K562 (cell line): ENCODE data around the gene HAPSTR1. TPM values are rescaled to one million over a fixed set of nuclear protein-coding genes. Genes with fewer than 3 reads are reported as not detected.

ENCODE experiments used
- ATAC-seq: fragments of 200-7000 bp; cut with Tn5 transposase; 3 replicates; pipeline ENCODE4 v1.9.1; 2020; ENCODE audit warnings: moderate library complexity
- BruUV-seq: library from RNA; stranded (reverse); fragments of 400-500 nt; replicated peaks from 2 replicates; lab custom pipeline; 2021; lab: Mats Ljungman, UMichigan
- CTCF ChIA-PET: fragments of 300-600 bp; formaldehyde crosslinking; extraction: SDS; loops from one replicate; lab custom pipeline; 2021; ENCODE audit warnings: low intra/inter-chr PET ratio; lab: Yijun Ruan, JAX
- POLR2A ChIA-PET: fragments of 300-600, 350-650 bp; sonication (Branson Sonifier 250); formaldehyde crosslinking; extraction: SDS; loops from one replicate; lab custom pipeline; 2021; ENCODE audit warnings: antibody characterized with exemption, inconsistent platforms; lab: Yijun Ruan, JAX
- DNase-seq, 4 experiments: peaks; one replicate each; pipeline versions ENCODE4 v3.0.0 to v3.0.0-alpha.2; 2011 to 2018; ENCODE audit warnings: low spot score in 3 of 4, mixed read lengths in 3 of 4; ENCODE audit errors: extremely low read depth in 1 of 4
- FAIRE-seq: peaks from 2 replicates; lab custom pipeline; 2011; peaks lifted over from hg19 to GRCh38; lab: Jason Lieb, UNC
- H2AFZ ChIP-seq: 2 replicates; pipeline ENCODE4 v1.6.0; 2011; ENCODE audit warnings: low read depth, low read length, control low read depth, inconsistent platforms
- H3K27ac ChIP-seq: fragments of 200-600 bp; 3 replicates; pipeline ENCODE4 v1.8.0; 2011; ENCODE audit warnings: low read depth, mild to moderate bottlenecking, control low read depth, inconsistent platforms, low read length, moderate library complexity, mixed read lengths; ENCODE audit errors: extremely low read depth
- H3K27me3 ChIP-seq, 2 experiments: fragments of 300-600 bp in 1 of 2; 2 replicates in 1 of 2; 3 replicates in 1 of 2; pipeline versions ENCODE4 v1.6.0 to v1.8.0; 2011; ENCODE audit warnings: inconsistent platforms in 2 of 2, low read length in 2 of 2, mild to moderate bottlenecking in 1 of 2, mixed read lengths in 1 of 2, moderate library complexity in 1 of 2; ENCODE audit not compliant: control insufficient read depth in 2 of 2, insufficient read depth in 2 of 2
- H3K36me3 ChIP-seq: fragments of 300-600 bp; 3 replicates; pipeline ENCODE4 v1.8.0; 2011; ENCODE audit warnings: mild to moderate bottlenecking, low read length, inconsistent platforms; ENCODE audit not compliant: control insufficient read depth, insufficient read depth
- H3K4me1 ChIP-seq, 2 experiments: fragments of 200-600 bp in 1 of 2; replicated peaks in 1 of 2; 2 replicates in 1 of 2; 3 replicates in 1 of 2; pipeline versions ENCODE4 v1.5.1 to v1.8.0; 2011; ENCODE audit warnings: inconsistent platforms in 2 of 2, low read length in 2 of 2, mild to moderate bottlenecking in 1 of 2, mixed read lengths in 1 of 2, moderate library complexity in 1 of 2; ENCODE audit not compliant: control insufficient read depth in 2 of 2, insufficient read depth in 2 of 2
- H3K4me2 ChIP-seq: 2 replicates; pipeline ENCODE4 v1.6.1; 2011; ENCODE audit warnings: low read length, control low read depth, inconsistent platforms, mixed read lengths; ENCODE audit not compliant: insufficient read depth
- H3K4me3 ChIP-seq: fragments of 200-600 bp; sonication (generic), shearing (Covaris generic); 2 replicates; pipeline ENCODE4 v1.5.1; 2016; ENCODE audit warnings: control low read depth, inconsistent platforms
- H3K79me2 ChIP-seq: fragments of 200-600 bp; 3 replicates; pipeline ENCODE4 v1.8.0; 2011; ENCODE audit warnings: low read length, inconsistent platforms; ENCODE audit not compliant: control insufficient read depth, insufficient read depth
- H3K9ac ChIP-seq, 2 experiments: 2 replicates each; pipeline versions ENCODE4 v1.6.0 to v1.6.1; 2011; ENCODE audit warnings: low read depth in 2 of 2, low read length in 2 of 2, control low read depth in 1 of 2, inconsistent platforms in 1 of 2, mild to moderate bottlenecking in 1 of 2, mixed read lengths in 1 of 2; ENCODE audit not compliant: insufficient read depth in 1 of 2
- H3K9me1 ChIP-seq: one replicate; pipeline ENCODE4 v1.6.0; 2011; ENCODE audit warnings: inconsistent platforms, mild to moderate bottlenecking, low read length, moderate library complexity; ENCODE audit not compliant: control insufficient read depth, insufficient read depth
- H3K9me3 ChIP-seq: replicated peaks from 2 replicates; pipeline ENCODE4 v1.5.1; 2011; ENCODE audit warnings: low read depth, low read length, inconsistent platforms; ENCODE audit not compliant: control insufficient read depth, insufficient read depth
- H4K20me1 ChIP-seq: replicated peaks from 2 replicates; pipeline ENCODE4 v1.6.1; 2011; ENCODE audit warnings: low read length, inconsistent platforms, mixed read lengths; ENCODE audit not compliant: control insufficient read depth, insufficient read depth
- CREB3 ChIP-seq: fragments of 450-650 bp; conservative IDR thresholded peaks from 2 replicates; pipeline ENCODE4 v1.6.1; 2016; ENCODE audit warnings: missing genetic modification characterization, low read depth, mild to moderate bottlenecking, missing compliant biosample characterization, moderate library complexity
- L3MBTL2 ChIP-seq: fragments of 450-650 bp; IDR thresholded peaks from 2 replicates; pipeline ENCODE4 v1.6.1; 2016; ENCODE audit warnings: mild to moderate bottlenecking, moderate library complexity
- LEF1 ChIP-seq: fragments of 450-650 bp; IDR thresholded peaks from 2 replicates; pipeline ENCODE4 v1.6.1; 2016; ENCODE audit warnings: mild to moderate bottlenecking
- PHF20 ChIP-seq: fragments of 450-650 bp; IDR thresholded peaks from 2 replicates; pipeline ENCODE4 v1.6.1; 2018; ENCODE audit not compliant: partially characterized antibody
- POLR2G ChIP-seq: fragments of 200-400 bp; formaldehyde crosslinking; IDR thresholded peaks from 2 replicates; pipeline ENCODE4 v1.6.1; 2017; ENCODE audit warnings: low read depth, mild to moderate bottlenecking, antibody characterized with exemption, low read length, moderate library complexity
- ZKSCAN3 ChIP-seq: fragments of 250-450 bp; sonication (Bioruptor Pico); IDR thresholded peaks from 2 replicates; pipeline ENCODE4 v1.4.0; 2020
- WGBS: fragments of 100-300 bp; shearing (Covaris generic); methylation state at CpG from one replicate; pipeline ENCODE4 v1.1.6; 2016; ENCODE audit warnings: low coverage, mixed read lengths; ENCODE audit not compliant: insufficient coverage; ENCODE audit errors: missing lambda C conversion rate; 5-methylcytosine and 5-hydroxymethylcytosine counted together
- in situ Hi-C: fragments of 300-500 bp; cut with MboI; formaldehyde crosslinking; loops from 4 replicates; pipeline ENCODE4 v1.15.0; 2018; ENCODE audit warnings: inconsistent platforms, mixed read lengths
- intact Hi-C: fragments of 100-400 bp; cut with micrococcal nuclease; formaldehyde crosslinking; loops from 2 replicates; pipeline ENCODE4 v1.14.2; 2022
- polyA plus RNA-seq, 8 experiments: library from polyadenylated mRNA; depleted of rRNA in 4 of 8; stranded (reverse) in 5 of 8; unstranded in 3 of 8; fragments of >200 nt; fragmentation: Nextera tagmentation in 2 of 8; fragmentation: Illumina TruSeq in 1 of 8; extraction: Ambion mirVana in 2 of 8; extraction: Trizol in 1 of 8; gene quantifications; 2 replicates each; pipeline versions ENCODE4 v1.2.1 to v1.2.3, GENCODE V29; 2011 to 2014; ENCODE audit warnings: inconsistent platforms in 1 of 8, missing spikeins in 1 of 8
- total RNA-seq, 7 experiments: library from RNA; depleted of rRNA in 6 of 7; stranded (reverse); fragments of >200 nt in 6 of 7; fragmentation: Illumina TruSeq in 2 of 7; extraction: Trizol in 2 of 7; gene quantifications; 2 replicates each; pipeline versions ENCODE4 v1.2.1 to v1.2.3, GENCODE V29; 2011 to 2021; ENCODE audit warnings: low replicate concordance in 1 of 7

The HAPSTR1 gene
- total and polyA plus RNA-seq, 9 of the 15 experiments (the other 6 are each of a cell fraction or from before 2014, with no cell fraction given), result 10.8 to 67.9 (median 36.5) TPM

DNA sequence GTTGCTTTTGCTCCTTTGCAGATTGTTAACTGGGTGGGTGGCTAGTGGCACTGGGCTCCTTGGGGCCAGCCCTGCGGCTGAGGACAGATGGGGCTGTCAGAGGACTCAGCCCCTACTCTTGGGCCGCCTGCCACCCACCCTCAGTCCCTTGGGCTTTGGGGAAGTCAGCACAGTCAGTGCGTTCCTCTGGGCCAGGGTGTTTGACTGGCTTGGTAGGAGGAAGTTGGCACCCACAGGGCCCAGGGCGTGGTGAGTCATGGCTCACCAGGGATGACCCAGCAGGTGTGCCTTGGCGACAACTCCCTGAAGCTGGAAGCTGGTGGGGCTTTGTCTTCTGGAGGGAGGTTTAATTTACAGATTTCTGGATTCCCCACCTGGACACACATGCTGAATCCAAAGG lies 32.4 kb downstream of the HAPSTR1 start:
- WGBS, result 89% methylated on average over 5 of the region's 5 CpGs
- DNase-seq, result no peak
- Histone ChIP-seq H3K9me3 (no peaks in the 10 kb centered on the region), H3K79me2 (peaks cover 21% of the 10 kb centered on the region), H3K36me3 (peaks cover 59% of the 10 kb centered on the region; the same call in 2 of the 3 replicates), H3K4me2 (no peak overlapping the region), H3K9ac (peak overlapping the region in 1 of 2 experiments; percentile 3; a peak in 1 of 4 replicates), H3K27ac (no peak overlapping the region), H4K20me1 (peaks cover 19% of the 10 kb centered on the region; the same call in 1 of the 2 replicates), H3K9me1 (no peaks in the 10 kb centered on the region), H3K4me1 (peaks cover 10 to 13% of the 10 kb centered on the region in 2 experiments), H3K4me3 (no peak overlapping the region), H3K27me3 (no peaks in the 10 kb centered on the region), H2AFZ (no peak overlapping the region)
- POLR2A ChIA-PET, result interaction anchor here (2.2 kb wide), 1 partner anchor 17 kb away, joined by 7 read pairs; no protein-coding TSS in a partner anchor
- in situ Hi-C loops (no loop called here), intact Hi-C loops (no loop called here)
- no peak for FAIRE-seq
- TF ChIP-seq LEF1, result no peak
- TF ChIP-seq L3MBTL2, result no peak
- TF ChIP-seq PHF20, result no peak
- no peak for TF ChIP-seq CREB3 (tag)
- 0 out of 2 replicates have a peak, but pooled peaks have one; percentile 48 for TF ChIP-seq POLR2G
- no peak for TF ChIP-seq ZKSCAN3
- ATAC-seq, result no peak
- CTCF ChIA-PET, result no interaction called here
- no TSS peak for BruUV-seq
